ENCODE measurements around the gene AIFM2. TPM values are rescaled to one million over a fixed set of nuclear protein-coding genes. Genes with fewer than 3 reads are reported as not detected.

AIFM2 gene
- total RNA-seq, 2 donors from 2014 or later: 15.4 to 25.7 TPM

DNA sequence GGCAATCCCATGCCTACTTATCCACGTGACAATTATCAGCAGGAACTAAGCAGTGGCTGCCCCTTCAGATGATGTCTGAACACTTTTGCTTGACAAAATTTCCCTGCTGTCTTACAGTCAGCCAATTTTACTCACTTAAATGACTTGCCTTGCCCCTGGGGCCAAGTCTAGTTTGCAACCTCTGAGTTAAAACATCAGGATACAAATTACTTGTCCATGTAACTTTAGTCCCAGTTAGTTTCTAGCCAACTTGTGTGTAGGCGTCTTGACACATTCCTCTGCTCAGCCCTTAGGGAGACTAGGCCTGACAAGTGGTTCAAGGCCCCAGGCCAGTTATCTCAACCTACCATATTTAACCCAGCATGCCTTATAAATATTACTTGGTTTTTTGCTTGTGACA, 25.5 kb upstream of the AIFM2 start:
- Histone ChIP-seq H3K9me3 (no peaks in the 10 kb centered on the region), H3K4me3 (no peak overlapping the region), H3K9ac (ENCODE audit: low read depth in 2 of 2, low read length in 2 of 2) (no peak overlapping the region), H3K27me3 (no peaks in the 10 kb centered on the region), H3K4me1 (no peaks in the 10 kb centered on the region), H3K27ac (no peak overlapping the region), H3K36me3 (peaks cover 14% of the 10 kb centered on the region)
- TF ChIP-seq, protein P1, sequence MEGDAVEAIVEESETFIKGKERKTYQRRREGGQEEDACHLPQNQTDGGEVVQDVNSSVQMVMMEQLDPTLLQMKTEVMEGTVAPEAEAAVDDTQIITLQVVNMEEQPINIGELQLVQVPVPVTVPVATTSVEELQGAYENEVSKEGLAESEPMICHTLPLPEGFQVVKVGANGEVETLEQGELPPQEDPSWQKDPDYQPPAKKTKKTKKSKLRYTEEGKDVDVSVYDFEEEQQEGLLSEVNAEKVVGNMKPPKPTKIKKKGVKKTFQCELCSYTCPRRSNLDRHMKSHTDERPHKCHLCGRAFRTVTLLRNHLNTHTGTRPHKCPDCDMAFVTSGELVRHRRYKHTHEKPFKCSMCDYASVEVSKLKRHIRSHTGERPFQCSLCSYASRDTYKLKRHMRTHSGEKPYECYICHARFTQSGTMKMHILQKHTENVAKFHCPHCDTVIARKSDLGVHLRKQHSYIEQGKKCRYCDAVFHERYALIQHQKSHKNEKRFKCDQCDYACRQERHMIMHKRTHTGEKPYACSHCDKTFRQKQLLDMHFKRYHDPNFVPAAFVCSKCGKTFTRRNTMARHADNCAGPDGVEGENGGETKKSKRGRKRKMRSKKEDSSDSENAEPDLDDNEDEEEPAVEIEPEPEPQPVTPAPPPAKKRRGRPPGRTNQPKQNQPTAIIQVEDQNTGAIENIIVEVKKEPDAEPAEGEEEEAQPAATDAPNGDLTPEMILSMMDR (IDR thresholded peaks at IDR 0.05): no peak
- DNase-seq: no peak
- intact Hi-C loops (cut with DNase I): no loop called here

DNA sequence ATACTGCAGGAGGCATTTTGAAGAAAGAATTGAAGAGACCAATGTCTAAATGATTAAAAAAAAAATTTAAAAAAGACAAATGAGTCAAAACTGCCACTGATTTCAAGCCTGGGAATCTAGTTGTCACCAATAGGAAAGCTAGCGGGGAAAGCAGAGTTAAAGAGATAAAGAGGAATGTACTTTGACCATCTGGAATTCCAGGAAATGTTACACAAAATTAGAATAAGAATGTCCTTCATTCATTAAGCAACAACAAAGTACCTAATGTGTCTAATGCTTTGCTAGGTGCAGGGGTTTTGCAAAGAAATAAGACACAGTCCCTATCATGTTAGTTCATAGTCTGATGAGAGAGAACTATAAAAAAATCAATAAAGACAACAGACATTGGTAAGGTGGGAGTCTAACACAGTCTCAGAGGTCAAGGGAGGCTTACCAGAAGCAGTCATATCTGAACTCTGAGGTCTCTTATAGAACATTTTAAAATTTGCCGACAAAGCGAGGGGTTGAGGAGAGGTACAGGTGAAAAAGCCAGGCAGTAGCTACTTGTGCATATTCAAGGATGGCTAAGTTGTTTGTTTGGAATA, 22.7 kb upstream of the AIFM2 start:
- H3K27me3 ChIP-seq: no peaks in the 10 kb centered on the region
- H3K4me1 ChIP-seq: no peaks in the 10 kb centered on the region
- H3K9ac ChIP-seq (ENCODE audit: low read depth in 2 of 2, low read length in 2 of 2): no peak overlapping the region
- no peak overlapping the region for H3K4me3 ChIP-seq
- H3K36me3 ChIP-seq: peaks cover 9% of the 10 kb centered on the region
- H3K27ac ChIP-seq: no peak overlapping the region
- TF ChIP-seq, protein P1 (IDR thresholded peaks at IDR 0.05): no peak
- intact Hi-C loops (cut with DNase I): no loop called here
- no peaks in the 10 kb centered on the region for H3K9me3 ChIP-seq
- no peak for DNase-seq

DNA sequence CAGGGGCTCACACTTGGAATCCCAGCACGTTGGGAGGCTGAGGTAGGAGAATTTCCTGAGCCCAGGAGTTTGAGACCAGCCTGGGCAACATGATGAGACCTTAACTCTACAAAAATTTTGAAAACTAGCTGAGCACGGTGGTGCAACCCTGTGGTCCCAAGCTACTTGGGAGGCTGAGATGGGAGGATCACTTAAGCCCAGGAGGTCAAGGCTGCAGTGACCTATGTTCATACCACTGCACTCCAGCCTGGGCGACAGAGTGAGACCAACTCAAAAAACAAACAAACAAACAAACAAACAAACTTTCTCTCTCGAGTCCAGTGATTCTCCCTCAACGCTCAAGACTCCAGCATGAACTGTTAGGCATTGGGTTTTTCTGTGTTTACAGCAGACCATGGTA, 15.9 kb upstream of the AIFM2 start:
- intact Hi-C loops (cut with DNase I): no loop called here
- no peaks in the 10 kb centered on the region for H3K27me3 ChIP-seq
- peaks cover 10% of the 10 kb centered on the region for H3K4me1 ChIP-seq
- TF ChIP-seq, protein P1 (IDR thresholded peaks at IDR 0.05): no peak
- no peak overlapping the region for H3K27ac ChIP-seq
- DNase-seq: no peak
- no peak overlapping the region for H3K4me3 ChIP-seq
- no peak overlapping the region for H3K9ac ChIP-seq (ENCODE audit: low read depth in 2 of 2, low read length in 2 of 2)
- peaks cover 9% of the 10 kb centered on the region for H3K36me3 ChIP-seq
- H3K9me3 ChIP-seq: no peaks in the 10 kb centered on the region

DNA sequence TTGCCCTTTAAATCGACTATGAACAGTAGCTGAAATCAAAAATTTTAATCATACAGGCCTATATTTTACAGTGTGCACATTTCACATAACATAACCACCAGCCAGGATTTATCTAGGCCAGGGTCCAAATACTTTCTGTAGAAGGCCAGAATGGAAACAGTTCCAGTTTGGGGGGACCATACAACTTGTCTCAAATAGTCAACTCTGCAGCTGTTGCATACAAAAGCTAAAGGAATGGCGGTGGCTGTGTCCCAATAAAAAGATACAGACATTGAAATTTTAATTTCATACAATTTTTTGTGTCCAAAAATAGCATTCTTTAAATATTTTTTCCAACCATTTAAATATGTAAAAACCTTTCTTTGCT, 14.6 kb upstream of the AIFM2 start:
- no peaks in the 10 kb centered on the region for H3K9me3 ChIP-seq
- H3K9ac ChIP-seq (ENCODE audit: low read depth in 2 of 2, low read length in 2 of 2): peak overlapping the region in 1 of 2 donors; percentile 90
- H3K27ac ChIP-seq: peak overlapping the region; percentile 86
- intact Hi-C loops (cut with DNase I): loop anchor here (2.0 kb wide), 1 partner anchor 30 kb away; no protein-coding TSS in a partner anchor
- H3K36me3 ChIP-seq: peaks cover 2% of the 10 kb centered on the region
- no peaks in the 10 kb centered on the region for H3K27me3 ChIP-seq
- TF ChIP-seq, protein P1 (IDR thresholded peaks at IDR 0.05): no peak
- DNase-seq: no peak
- H3K4me3 ChIP-seq: peak overlapping the region; percentile 56
- peaks cover 10% of the 10 kb centered on the region for H3K4me1 ChIP-seq

DNA sequence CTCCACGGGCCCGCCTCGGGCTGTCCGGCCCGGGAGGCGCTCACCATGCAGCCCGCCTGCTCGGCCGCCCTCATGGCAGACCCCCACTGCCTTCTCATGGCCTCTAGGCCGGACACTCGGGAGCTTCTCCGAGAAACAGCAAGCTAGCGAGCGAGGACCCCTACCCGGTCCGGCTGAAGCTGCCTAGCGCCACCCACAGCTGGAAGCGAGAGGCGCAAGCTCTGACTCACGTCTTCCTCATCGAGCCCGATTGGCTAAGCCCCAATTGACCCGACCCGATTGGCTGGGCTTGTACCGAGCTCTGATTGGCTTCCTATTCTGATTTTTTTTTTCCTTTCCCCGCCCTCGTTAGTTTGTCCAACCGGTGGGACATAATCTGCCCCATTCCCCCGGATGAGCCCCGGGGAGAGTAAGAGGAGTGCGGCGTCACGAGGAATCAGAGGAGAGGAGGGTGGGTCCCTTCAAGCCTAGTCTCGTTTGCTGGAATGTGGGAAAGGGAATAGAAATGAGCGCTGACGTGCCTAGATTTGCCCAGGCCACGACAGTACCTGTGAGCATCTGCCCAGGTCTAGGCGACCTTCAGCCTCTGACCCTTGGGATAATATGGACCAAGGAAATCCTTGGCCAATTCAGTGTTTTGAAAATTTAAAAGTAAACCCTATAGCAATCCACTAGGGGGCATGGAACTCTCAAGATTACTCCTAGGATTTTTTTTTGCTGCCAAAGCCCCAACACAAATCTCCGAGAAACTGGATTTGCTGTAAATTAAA, 14.0 kb upstream of the AIFM2 start, which contains the start of gene TYSND1:
TSS of gene TYSND1 (minus strand) at position 212 of the 770 bp plus-strand sequence. CDS start at position 98, 114 bp downstream.
- H3K4me1 ChIP-seq: peaks cover 10% of the 10 kb centered on the region
- H3K9me3 ChIP-seq: no peaks in the 10 kb centered on the region
- H3K27ac ChIP-seq: peak within 1 kb of the TSS; percentile 86
- peak within 1 kb of the TSS; percentile 56 for H3K4me3 ChIP-seq
- peak within 1 kb of the TSS; percentile 90 for H3K9ac ChIP-seq (ENCODE audit: low read depth in 2 of 2, low read length in 2 of 2)
- no peaks in the 10 kb centered on the region for H3K36me3 ChIP-seq
- intact Hi-C loops (cut with DNase I): loop anchor here (2.0 kb wide), 1 partner anchor 30 kb away; no protein-coding TSS in a partner anchor
- no peaks in the 10 kb centered on the region for H3K27me3 ChIP-seq
- TF ChIP-seq, protein P1 (IDR thresholded peaks at IDR 0.05): peak; percentile 74
- peak; percentile 99 for DNase-seq
